Activated CD8-positive, alpha-beta memory T cell treated with anti-CD3 and anti-CD28 coated beads for 4 hours (primary cell): ENCODE measurements around the gene GCM1.

Experiments used
- DNase-seq, 2 donors: peaks; one replicate each; pipeline ENCODE4 v3.0.0-alpha.2; 2020; ENCODE audit warnings: low read depth in 2 of 2

GCM1 gene

GRCh38 chr6:53104916-53105315 is 43.7 kb downstream of the GCM1 start:
- no peak for DNase-seq

GRCh38 chr6:53103993-53104675 is 44.5 kb downstream of the GCM1 start:
- no peak for DNase-seq

GRCh38 chr6:53101006-53101405 is 47.6 kb downstream of the GCM1 start:
- no peak for DNase-seq

- DNase-seq = no peak
These were observed 48.1 kb downstream of the GCM1 start for GRCh38 chr6:53100561-53100960.

GRCh38 chr6:53095716-53096115 is 52.9 kb downstream of the GCM1 start:
- DNase-seq = no peak

GRCh38 chr6:53095270-53095669 is 53.4 kb downstream of the GCM1 start:
- DNase-seq = no peak

- no peak for DNase-seq
These were observed 58.1 kb downstream of the GCM1 start for GRCh38 chr6:53090576-53090975.

GRCh38 chr6:53089948-53090347 is 58.7 kb downstream of the GCM1 start:
- DNase-seq = no peak

GRCh38 chr6:53086302-53086701 is 62.3 kb downstream of the GCM1 start:
- no peak for DNase-seq

- DNase-seq = no peak
These were observed 67.8 kb downstream of the GCM1 start for GRCh38 chr6:53080813-53081212.
